OCI-LY1 (cell line): ENCODE data around the gene IL21R.

Experiments used
- CTCF ChIP-seq: fragments of 200-600 bp; sonication (generic), shearing (Covaris generic); IDR thresholded peaks from 2 replicates; pipeline ENCODE4 v1.5.1; 2017; ENCODE audit warnings: mild to moderate bottlenecking, antibody characterized with exemption, low read length, moderate library complexity, mixed read lengths
- EZH2 ChIP-seq: fragments of 200-600 bp; sonication (generic), shearing (Covaris generic); IDR thresholded peaks from 2 replicates; pipeline ENCODE4 v1.8.0; 2017; ENCODE audit warnings: borderline replicate concordance, mixed run types, mild to moderate bottlenecking, antibody characterized with exemption, low read length, moderate library complexity, mixed read lengths

GRCh38 chr16:27447301-27447700 is 45.3 kb downstream of the IL21R start:
- TF ChIP-seq CTCF (no peak), EZH2 (no peak)
